ENCODE data around the gene PIP5K1B.

GRCh38 chr9:68760674-68761333, 55.8 kb downstream of the PIP5K1B start:
- TF ChIP-seq ZNF776 (CRISPR knock-in tag; IDR thresholded peaks at IDR 0.05) = no peak
- no peak for TF ChIP-seq ZBTB7A (CRISPR knock-in tag; IDR thresholded peaks at IDR 0.05)
- no peak for TF ChIP-seq CTCF (CRISPR knock-in tag; IDR thresholded peaks at IDR 0.05)
- no peak for TF ChIP-seq YY1 (IDR thresholded peaks at IDR 0.05; ENCODE audit: insufficient read depth, insufficient replicate concordance, low read depth, low read length)
- TF ChIP-seq MAX (IDR thresholded peaks at IDR 0.05) = no peak
- TF ChIP-seq ZBTB40 (IDR thresholded peaks at IDR 0.05) = no peak
- no peak for TF ChIP-seq ZBTB40 (CRISPR knock-in tag; IDR thresholded peaks at IDR 0.05)
- no peak for TF ChIP-seq ZNF512 (CRISPR knock-in tag; IDR thresholded peaks at IDR 0.05)
- TF ChIP-seq ZNF607 (CRISPR knock-in tag; IDR thresholded peaks at IDR 0.05; ENCODE audit: borderline replicate concordance) = no peak
